ENCODE data around the gene PNPLA7. TPM values are rescaled to one million over a fixed set of nuclear protein-coding genes. Genes with fewer than 3 reads are reported as not detected.

The PNPLA7 gene
- total RNA-seq, 1 donor from 2014 or later: 2.4 TPM

DNA sequence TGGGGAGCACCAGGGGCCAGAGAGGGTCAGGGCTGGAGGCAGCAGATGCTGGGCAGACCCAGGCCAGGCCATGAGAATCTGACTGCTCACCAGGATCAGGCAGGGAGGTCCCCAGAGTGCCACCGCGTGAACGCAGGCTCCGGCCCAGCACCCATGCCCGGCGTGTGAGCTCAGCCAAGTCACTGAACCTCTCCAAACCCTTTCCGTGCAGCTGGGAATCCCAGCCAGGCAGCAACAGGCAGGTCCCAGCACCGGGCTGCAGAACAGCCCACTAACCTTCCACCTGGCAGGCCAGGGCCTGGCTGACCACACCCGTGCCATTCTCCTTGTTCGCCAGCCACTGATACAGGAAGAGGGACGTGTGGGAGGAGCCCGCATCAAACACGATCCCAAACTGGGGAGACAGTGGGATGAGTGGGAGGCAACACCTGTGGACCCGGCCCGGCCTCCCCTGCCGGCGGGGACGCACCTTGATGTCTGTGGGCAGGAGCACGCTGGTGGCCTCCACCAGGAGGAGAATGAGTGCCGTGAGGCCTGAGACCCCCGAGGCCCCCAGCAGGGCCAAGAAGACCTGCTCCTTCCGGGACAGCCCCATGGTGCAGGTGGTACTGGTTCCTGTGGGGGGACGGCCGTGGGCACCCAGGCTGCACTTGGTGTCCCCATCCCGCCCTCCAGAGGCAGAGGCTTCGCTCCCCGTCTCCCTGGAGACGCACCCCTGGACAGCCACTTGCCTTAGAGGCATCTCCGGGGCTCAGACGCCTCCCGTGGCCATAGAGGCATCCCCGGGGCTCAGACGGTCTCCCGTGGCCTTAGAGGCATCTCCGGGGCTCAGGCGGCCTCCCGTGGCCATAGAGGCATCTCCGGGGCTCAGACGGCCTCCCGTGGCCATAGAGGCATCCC is 112.3 kb downstream of the PNPLA7 start:
- DNase-seq (ENCODE audit: extremely low read depth, low read depth, low spot score): no peak

DNA sequence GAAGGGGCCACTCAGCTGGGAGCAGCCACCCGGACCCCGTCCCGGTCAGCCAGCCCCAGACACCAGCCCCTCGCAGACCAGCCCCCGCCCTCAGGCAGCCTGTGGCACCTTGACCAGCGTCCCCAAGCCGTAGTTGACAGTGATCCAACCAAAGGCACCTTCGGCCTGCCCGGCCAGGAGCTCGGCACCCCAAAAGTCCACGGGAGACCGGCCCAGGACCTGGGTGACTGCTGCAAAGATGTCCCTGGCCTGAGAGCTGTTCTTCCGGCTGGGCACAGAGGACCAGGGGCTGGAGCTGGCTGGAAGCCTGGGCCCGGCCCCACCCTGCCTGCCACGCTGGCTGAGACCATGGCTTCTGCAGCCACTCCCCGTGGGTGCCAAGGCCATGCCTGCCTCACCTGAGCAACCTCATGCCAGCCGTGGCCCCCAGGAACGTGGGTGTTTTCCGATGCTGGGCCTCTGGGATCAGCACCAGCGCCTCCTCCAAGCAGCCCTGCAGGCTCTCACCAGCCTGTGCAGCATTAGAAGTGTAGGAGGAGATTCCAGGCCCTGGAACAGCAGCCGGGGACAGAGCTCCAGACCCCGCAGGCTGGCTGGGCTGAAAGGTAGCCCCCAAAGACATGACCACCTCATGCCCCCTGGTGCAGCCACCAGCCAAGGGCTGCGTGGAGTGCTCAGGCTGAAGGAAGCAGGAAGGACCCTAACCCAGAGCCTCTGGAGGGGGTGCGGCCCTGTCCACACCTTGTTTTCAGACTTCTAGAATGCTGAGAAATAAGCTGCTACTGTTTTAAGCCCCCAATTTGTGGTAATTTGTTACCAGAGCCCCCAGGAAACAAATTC is 113.2 kb downstream of the PNPLA7 start:
- no peak for DNase-seq (ENCODE audit: extremely low read depth, low read depth, low spot score)

DNA sequence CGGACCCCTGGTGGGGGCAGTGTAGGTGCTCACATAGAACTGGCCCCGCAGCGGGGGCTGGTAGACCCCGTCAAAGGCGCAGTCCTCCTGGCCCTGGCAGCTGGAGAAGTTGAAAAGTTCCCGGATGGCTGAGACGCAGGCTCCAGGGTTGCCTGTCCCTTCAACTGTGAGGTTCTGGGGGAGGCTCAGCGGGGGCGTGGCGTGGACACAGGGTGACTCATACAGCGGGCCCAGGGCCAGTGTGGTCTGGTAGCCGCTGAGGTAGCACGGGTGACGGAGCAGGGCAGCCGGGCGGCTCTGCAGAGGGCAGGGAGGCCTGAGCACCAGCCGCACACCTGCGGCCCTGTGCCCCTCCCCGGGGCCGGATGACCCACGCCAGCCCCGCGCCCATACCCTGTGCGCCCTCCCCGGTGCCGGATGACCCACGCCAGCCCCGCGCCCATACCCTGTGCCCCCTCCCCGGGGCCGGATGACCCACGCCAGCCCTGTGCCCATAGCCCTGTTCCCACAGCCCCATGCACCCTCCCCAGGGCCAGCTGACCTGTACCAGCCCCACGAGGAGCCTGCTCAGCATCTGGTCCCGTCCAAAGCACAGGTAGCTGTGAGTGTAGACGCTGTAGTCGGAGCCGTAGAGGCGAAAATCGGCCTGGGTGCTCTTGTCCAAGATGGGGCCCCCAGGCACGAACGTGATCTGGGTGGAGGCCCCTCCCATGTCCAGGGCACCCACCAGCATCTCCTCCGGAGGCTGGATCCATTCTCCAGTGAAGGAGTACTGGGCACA is 114.0 kb downstream of the PNPLA7 start:
- no peak for DNase-seq (ENCODE audit: extremely low read depth, low read depth, low spot score)

DNA sequence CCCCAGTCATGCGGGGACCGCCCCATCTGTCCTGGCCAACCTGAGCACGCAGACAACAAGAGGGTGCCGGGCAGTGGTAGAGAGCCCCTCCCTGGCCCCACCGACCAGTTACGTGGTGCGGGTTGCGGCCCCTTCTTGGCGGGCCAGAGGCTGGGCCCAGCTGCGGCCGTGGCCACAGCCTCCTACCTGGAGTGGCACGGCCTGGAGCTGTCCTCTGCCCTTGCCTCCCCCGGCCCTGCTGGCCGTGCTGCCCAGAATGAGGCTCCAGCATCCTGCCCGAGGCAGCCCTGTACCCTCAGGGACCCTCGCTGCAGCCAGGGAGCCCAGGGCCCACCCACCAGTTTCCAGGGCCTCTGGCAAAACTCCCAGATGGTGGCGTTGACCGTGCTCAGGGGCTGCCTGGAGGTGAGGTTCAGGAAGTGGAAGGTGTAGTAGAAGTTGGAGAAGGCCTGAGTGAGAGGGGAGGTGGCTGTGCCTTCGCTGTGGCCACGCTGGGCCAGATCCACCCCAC is 114.8 kb downstream of the PNPLA7 start:
- no peak for DNase-seq (ENCODE audit: extremely low read depth, low read depth, low spot score)

DNA sequence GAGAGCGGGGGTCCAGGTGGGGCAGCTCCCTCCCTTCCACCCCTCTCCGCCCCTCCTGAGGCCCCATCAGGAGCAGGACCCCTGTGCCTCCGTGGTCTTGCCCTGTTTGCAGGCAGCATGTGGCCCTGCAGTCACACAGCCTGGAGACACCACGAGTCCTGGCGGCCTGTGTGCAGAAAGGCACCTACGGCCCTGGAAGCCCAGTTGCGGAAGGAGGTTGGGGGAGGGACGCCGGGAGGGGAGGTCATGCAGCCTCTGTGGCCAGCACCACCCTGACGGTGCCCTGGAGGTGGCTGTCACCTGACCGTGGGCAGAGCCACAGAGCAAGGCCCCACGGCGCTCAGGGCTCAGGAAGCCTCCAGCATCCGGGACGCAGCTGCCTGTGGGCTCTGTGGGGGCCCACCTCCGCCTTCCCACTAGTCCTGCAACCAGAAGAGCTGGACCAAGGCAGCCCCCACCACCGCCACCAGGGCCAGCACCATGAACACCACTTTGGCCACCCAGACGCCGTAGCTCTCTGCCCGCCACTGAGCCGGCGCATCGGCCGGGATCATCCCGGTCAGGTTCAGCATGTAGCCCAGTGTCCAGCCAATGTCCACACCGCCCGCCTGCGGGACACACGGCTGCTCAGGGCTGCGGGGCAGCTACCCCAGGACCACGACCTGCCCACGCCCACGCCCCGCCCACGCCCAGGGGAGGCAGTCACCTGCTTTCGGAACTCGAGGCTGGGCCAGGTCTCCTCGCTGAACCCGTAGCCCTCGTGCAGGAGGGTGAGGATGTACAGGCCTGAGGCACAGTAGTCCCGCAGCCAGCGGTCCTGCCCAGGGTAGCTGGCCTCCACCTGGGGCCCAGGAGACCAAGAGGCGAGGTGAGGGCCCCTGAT is 115.5 kb downstream of the PNPLA7 start:
- no peak for DNase-seq (ENCODE audit: extremely low read depth, low read depth, low spot score)

DNA sequence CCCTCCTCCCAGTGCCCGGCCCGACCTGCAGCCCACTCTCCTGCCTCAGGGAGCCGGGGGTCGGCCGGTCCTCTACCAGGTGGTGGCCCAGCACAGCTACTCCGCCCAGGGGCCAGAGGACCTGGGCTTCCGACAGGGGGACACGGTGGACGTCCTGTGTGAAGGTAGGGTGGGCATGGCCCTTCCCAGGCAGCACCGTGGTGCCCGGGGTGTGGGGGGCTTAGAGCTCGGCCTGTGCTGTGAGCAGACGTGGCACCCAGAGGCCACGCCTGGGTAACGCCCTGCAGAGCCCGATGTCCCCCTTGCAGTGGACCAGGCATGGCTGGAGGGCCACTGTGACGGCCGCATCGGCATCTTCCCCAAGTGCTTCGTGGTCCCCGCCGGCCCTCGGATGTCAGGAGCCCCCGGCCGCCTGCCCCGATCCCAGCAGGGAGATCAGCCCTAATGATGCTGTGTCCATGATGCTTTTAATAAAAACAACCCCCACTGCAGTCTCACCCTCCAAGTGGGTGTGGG is 116.2 kb downstream of the PNPLA7 start:
- no peak for DNase-seq (ENCODE audit: extremely low read depth, low read depth, low spot score)

DNA sequence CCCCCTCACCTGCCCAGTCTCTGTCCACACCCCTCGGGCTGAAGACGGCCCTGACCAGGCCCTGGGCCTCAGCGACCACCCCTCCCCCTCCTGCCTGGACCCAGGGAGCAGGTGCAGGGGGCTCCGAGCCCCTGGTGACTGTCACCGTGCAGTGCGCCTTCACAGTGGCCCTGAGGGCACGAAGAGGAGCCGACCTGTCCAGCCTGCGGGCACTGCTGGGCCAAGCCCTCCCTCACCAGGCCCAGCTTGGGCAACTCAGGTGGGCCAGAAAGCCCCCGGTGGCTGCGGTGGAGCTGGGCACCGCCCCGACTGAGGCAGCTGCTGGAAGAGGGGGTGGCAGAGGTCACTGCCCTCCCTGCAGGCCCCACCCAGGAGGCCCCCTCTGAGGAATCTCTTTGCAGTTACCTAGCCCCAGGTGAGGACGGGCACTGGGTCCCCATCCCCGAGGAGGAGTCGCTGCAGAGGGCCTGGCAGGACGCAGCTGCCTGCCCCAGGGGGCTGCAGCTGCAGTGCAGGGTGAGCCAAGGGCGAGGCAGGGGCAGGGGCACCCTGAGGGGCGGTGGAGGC is 116.8 kb downstream of the PNPLA7 start:
- DNase-seq (ENCODE audit: extremely low read depth, low read depth, low spot score): no peak

DNA sequence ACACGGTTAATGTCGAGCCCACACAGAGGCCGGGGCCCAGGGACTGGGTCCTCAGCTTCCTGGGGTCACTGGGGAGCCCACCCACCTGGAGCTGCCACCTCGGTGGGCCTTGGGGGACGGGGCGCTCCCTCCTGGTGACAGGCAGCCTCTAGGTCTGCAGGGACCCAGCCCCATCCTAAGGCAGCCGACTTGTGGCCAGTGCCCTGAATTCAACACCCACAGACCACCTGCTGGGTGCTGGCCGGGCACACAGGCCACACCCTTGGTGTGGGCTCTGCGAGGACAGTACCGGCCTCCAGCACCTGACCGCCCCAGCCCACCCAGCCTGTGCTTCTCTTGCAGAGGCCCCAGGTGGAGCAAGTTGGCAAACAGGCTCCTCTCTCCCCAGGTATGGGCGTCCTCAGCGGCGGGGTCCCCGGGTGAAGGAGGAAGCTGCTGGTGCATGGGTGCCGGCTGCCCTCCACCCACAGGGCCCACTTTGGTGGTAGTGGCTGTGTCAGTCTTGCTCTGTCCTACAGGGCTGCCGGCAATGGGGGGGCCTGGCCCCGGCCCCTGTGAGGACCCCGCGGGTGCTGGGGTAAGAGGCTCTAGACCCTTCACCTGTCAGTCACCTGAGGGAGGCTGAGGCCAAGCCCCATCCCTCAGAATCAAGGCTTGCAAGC is 117.4 kb downstream of the PNPLA7 start:
- no peak for DNase-seq (ENCODE audit: extremely low read depth, low read depth, low spot score)

DNA sequence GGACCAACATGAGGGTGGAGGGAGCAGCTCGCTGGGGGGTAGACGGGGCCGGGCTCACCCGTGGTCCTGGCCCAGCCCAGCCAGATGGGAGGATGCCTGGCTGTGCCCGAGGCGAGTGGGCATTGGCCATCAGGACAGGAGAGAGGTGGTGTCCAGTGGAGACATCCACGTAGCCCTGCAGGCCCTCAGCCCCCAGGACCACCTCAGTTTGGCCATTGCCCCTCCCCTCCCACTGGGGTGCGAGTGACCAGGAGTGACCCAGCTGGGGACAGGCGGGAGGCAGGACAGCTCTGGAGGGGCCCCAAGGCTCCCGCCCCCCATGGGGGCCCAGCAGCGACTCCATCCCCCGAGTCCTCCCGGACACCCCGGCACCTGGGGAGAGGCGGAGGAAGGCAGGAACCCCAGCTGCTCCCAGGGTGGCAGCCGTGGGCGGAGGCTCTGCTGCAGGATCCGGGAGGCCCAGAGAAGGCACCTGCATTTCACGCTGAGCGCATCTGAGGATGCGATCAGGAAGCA is 118.7 kb downstream of the PNPLA7 start:
- no peak for DNase-seq (ENCODE audit: extremely low read depth, low read depth, low spot score)

DNA sequence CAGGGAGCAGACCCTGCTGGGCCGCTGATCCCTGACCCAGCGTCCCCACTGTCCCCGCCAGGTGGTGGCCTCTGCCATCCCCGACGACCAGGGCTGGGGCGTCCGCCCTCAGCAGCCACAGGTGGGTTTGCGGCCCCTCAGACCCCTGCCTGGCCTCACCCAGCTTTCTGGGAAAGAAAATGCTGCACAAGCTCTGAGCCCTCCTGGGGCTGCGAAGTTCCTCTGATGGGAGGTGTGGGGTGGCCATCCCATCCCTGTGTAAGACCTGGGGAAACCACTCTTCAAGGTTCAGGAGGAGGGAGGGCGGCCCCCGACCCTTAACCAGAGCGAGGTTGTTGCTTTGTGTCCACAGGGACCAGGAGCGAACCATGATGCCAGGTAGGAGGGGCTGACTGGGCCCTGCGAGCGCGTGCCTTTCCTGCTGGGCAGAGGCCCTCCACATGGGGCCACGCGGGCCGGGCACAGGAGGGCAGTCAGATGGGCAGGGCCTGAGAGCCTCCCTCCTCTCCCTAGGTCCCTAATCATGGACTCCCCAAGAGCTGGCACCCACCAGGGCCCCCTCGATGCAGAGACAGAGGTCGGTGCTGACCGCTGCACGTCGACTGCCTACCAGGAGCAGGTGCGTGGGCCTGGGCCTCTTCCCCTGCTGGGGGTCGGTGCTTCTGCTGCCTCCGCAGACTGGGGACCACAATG is 119.3 kb downstream of the PNPLA7 start:
- no peak for DNase-seq (ENCODE audit: extremely low read depth, low read depth, low spot score)

DNA sequence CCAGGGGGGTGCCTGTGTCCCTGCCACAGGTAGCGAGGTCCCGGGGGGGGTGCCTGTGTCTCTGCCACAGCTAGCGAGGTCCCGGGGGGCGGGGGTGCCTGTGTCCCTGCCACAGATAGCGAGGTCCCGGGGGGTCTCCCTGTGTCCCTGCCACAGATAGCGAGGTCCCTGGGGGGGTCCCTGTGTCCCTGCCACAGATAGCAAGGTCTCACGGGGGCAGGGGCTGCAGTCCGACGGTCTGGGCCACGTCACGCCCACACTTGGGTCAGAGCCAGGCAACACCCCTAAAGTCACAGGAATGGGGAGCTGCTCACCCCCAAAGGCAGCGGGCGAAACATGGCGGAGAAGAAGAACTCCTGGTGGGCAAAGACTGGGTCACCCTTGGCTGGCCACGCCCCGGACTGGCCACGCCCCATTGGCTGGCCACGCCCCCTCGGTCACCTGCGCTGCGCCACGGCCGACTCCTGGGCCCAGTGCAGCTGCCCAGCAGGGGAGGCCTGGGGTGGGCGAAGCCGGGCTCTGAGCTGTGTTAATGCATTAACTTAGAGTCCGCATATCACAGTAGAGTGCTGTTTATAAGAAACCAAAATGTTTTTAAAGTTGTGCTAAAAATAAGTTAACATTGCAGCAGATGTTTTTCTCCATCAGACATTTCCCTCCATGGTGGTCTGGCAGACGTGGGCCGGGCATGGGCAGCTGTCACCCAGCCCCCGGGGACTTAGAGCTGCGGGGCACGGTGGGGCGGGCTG is 120.1 kb downstream of the PNPLA7 start:
- no peak for DNase-seq (ENCODE audit: extremely low read depth, low read depth, low spot score)

DNA sequence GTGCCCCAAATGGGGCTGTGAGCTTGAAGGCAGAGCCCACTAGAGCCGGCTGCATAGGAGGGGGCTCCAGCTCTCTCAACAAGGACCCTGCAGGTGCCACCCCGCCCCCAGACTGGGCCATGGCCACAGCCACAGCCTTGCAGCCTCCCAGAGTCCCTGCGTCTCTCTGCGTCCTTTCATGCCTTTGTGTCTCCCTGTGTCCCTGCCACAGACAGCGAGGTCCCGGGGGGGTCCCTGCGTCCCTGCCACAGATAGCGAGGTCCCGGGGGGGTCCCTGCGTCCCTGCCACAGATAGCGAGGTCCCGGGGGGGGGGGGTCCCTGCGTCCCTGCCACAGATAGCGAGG is 120.7 kb downstream of the PNPLA7 start:
- DNase-seq (ENCODE audit: extremely low read depth, low read depth, low spot score): no peak

DNA sequence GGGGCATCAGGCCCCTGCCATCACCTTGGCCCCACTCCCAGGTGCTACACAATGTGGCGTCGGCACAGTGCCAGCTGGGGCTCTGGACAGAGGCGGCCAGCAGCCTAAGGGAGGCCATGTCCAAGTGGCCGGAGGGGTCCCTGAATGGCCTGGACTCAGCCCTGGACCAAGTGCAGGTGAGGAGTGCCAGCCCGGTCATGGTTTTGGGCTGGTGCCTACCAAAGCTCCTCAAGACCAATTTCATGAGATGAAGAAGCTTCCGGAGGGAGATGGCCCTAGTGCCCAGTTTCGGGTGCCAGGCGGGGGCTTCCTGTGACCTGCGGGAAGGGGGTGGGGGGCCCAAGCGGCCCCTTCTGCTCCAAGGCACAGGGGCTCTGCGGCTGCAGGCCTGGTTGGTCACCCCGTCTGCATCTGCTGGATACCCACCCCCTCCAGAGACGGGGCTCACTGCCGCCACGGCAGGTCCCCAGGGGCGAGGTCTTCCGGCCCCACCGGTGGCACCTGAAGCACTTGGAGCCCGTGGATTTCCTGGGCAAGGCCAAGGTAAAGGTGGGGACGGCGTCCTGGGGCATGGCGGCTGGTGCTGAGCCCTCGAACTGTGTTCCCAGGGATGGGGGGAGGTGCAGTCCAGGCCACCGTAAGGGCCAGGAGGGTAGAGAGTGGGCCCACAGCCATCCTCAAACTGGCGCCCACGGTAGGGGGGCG is 121.2 kb downstream of the PNPLA7 start:
- no peak for DNase-seq (ENCODE audit: extremely low read depth, low read depth, low spot score)

DNA sequence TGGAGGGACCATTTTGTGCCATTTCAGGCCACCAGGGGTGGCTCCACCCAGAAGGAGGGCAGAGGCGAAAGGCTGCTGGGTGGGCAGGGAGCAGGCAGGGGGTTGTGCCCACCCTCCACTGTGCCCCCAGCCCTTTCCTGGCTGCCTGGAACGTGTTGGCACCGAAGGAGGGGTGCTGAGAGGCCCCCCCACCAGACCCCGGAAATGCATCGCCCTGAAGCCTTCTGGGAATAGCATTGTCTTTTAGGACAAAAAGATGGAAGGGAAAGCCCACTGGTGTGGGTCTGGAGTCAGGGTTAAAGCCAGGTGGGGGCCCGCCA is 121.9 kb downstream of the PNPLA7 start:
- DNase-seq (ENCODE audit: extremely low read depth, low read depth, low spot score): no peak

DNA sequence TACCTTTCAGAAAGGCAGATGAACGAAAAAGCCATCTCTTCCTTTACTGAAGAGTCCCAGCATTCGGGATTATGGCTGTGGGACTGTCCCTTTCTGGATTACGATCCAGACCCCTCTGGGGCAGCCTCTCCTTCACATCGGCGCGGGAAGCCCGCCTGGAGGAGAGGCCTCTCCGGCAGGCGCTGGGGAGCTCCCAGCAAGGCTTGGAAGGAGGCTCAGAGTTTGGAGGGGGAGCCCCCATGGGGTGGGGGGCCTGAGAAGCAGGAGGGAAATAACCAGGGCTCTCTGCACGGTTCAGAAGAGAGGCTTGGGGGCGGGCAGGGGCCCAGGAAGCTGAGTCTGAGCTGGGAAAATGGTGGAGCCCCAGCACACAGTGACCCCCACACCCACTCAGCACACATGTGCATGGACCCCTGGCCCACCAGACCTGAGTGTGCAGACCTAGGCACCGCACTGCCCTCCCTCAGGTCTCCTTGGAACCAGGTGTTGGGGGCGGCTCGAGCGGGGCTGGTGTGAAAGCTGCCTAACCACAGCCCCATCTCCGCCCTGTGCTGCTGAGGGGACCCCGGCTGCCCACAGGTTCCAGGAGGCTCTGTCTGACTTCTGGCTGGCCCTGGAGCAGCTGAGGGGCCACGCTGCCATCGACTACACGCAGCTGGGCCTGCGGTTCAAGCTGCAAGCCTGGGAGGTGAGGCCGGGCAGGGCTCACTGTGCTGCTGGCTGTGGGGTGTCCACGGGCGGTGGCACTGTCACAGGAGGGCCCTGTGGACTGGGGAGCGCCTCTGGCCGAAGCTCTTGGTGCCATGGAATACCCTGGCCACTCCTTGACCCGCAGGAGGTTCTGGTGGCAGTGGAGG is 122.5 kb downstream of the PNPLA7 start:
- DNase-seq (ENCODE audit: extremely low read depth, low read depth, low spot score): no peak
